ENCODE measurements around the gene TAC4. TPM values are rescaled to one million over a fixed set of nuclear protein-coding genes. Genes with fewer than 3 reads are reported as not detected.

The TAC4 gene
- total RNA-seq, 1 experiment from 2014 or later: not detected

DNA sequence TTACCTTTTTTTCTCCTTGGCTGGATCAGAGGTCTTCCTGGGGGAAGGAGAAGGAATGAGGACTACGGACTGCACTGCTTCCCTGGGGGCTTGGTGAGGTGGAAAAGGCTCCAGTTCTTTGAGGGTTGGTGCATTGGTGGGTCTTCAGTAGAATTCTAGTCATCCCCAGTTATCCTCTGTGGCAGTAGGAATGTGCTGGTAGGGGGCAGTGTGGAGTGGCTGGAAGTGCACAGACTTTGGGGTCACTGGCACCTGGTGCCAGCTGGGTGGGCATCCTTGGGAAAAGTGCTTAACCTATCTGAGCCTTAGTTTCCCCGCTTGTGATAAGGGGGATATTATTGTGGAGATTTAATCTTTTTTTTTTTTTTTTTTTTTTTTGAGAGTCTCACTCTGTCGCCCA is 6.3 kb downstream of the TAC4 start:
- no peak for DNase-seq
- Histone ChIP-seq H3K23ac (ENCODE audit: insufficient read length, low read depth, low read length) (no peak overlapping the region), H3T11ph (ENCODE audit: low read length) (no peak overlapping the region), H2AK5ac (ENCODE audit: insufficient read length, low read length) (no peak overlapping the region), H2BK120ac (ENCODE audit: low read depth, low read length, poor library complexity, severe bottlenecking) (no peak overlapping the region), H3K4ac (ENCODE audit: low read depth, low read length) (no peak overlapping the region), H2BK15ac (ENCODE audit: low read depth, low read length) (no peak overlapping the region), H4K20me1 (ENCODE audit: control insufficient read depth, insufficient read depth, insufficient read length) (peaks cover 2% of the 10 kb centered on the region), H3K56ac (ENCODE audit: insufficient read length, low read depth, low read length) (no peak overlapping the region), H3K4me1 (ENCODE audit: insufficient read depth, low read length) (no peaks in the 10 kb centered on the region), H3K9me3 (ENCODE audit: control insufficient read depth, low read depth, low read length) (no peaks in the 10 kb centered on the region), H2BK12ac (ENCODE audit: insufficient read length, low read depth, low read length) (no peak overlapping the region), H3K4me2 (ENCODE audit: insufficient read depth, insufficient read length, low read length) (no peak overlapping the region), H3K9ac (ENCODE audit: extremely low read depth, insufficient read length, low read length) (no peak overlapping the region), H3K27ac (ENCODE audit: insufficient read length, low read depth, low read length) (no peak overlapping the region), H3K14ac (ENCODE audit: insufficient read depth, low read length) (no peak overlapping the region), H2BK20ac (ENCODE audit: low read depth, low read length, poor library complexity, severe bottlenecking) (no peak overlapping the region), H2AFZ (ENCODE audit: low read length) (no peak overlapping the region), H4K5ac (ENCODE audit: insufficient read length, low read depth, low read length) (no peak overlapping the region), H3K18ac (ENCODE audit: insufficient read length, low read depth, low read length) (no peak overlapping the region), H3K79me1 (ENCODE audit: insufficient read depth, low read depth, low read length, poor library complexity, severe bottlenecking) (no peaks in the 10 kb centered on the region), H4K91ac (ENCODE audit: insufficient read length, low read depth, low read length) (no peak overlapping the region), H4K8ac (replicated peaks; ENCODE audit: insufficient read length, low read depth, low read length) (no peak overlapping the region), H3K27me3 (ENCODE audit: insufficient read depth, low read length) (no peaks in the 10 kb centered on the region), H3K79me2 (ENCODE audit: insufficient read depth, low read length) (no peaks in the 10 kb centered on the region), H3K23me2 (ENCODE audit: insufficient read length, low read depth, low read length, poor library complexity, severe bottlenecking) (no peaks in the 10 kb centered on the region), H2BK5ac (ENCODE audit: insufficient read length, low read length) (no peak overlapping the region)
- Mint-ChIP-seq H3K27me3 (ENCODE audit: low read depth) (no peaks in the 10 kb centered on the region), H3K4me3 (no peak overlapping the region), H3K36me3 (ENCODE audit: insufficient read depth in 1 of 3, low read depth in 3 of 3) (peaks cover 4 to 16% (median 7%) of the 10 kb centered on the region in 3 experiments; a peak in 5 of 7 replicates), H3K9me3 (no peaks in the 10 kb centered on the region), H3K27ac (no peak overlapping the region), H3K4me1 (peaks cover 3 to 4% of the 10 kb centered on the region in 2 experiments; a peak in 3 of 4 replicates)
- no CpG with 5 or more reads among the region's 3 CpGs for WGBS (ENCODE audit: extremely low coverage, insufficient read length, low lambda C conversion rate)
- TF ChIP-seq, protein P1, sequence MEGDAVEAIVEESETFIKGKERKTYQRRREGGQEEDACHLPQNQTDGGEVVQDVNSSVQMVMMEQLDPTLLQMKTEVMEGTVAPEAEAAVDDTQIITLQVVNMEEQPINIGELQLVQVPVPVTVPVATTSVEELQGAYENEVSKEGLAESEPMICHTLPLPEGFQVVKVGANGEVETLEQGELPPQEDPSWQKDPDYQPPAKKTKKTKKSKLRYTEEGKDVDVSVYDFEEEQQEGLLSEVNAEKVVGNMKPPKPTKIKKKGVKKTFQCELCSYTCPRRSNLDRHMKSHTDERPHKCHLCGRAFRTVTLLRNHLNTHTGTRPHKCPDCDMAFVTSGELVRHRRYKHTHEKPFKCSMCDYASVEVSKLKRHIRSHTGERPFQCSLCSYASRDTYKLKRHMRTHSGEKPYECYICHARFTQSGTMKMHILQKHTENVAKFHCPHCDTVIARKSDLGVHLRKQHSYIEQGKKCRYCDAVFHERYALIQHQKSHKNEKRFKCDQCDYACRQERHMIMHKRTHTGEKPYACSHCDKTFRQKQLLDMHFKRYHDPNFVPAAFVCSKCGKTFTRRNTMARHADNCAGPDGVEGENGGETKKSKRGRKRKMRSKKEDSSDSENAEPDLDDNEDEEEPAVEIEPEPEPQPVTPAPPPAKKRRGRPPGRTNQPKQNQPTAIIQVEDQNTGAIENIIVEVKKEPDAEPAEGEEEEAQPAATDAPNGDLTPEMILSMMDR (conservative IDR thresholded peaks at IDR 0.05): peak; percentile 53; the same call in 2 of the 3 replicates
